GM04503 (cell line): Measurements from ENCODE around the gene ALK.
"Not testable (repeated sequence)": the region's sequence is repeated elsewhere in the genome, so short reads cannot be mapped to it uniquely, and the experiment has no call there.

Experiments
- DNase-seq: peaks from one replicate; pipeline ENCODE4 v3.0.0-alpha.2; 2012; ENCODE audit warnings: low read depth

ALK gene

GRCh38 chr2:29245035-29245741 lies 676.2 kb downstream of the ALK start:
- DNase-seq: not testable (repeated sequence)

- no peak for DNase-seq
These were observed 678.6 kb downstream of the ALK start for GRCh38 chr2:29242621-29243375.

GRCh38 chr2:29241955-29242565 lies 679.3 kb downstream of the ALK start:
- DNase-seq: no peak

- no peak for DNase-seq
These were observed 680.0 kb downstream of the ALK start for GRCh38 chr2:29241341-29241740.

GRCh38 chr2:29240601-29241000 lies 680.8 kb downstream of the ALK start:
- DNase-seq: no peak

- no peak for DNase-seq
These were observed 682.0 kb downstream of the ALK start for GRCh38 chr2:29239209-29239960.

GRCh38 chr2:29238497-29238896 lies 682.9 kb downstream of the ALK start:
- no peak for DNase-seq

- DNase-seq: no peak
These were observed 685.3 kb downstream of the ALK start for GRCh38 chr2:29236074-29236473.

GRCh38 chr2:29235411-29235810 lies 686.0 kb downstream of the ALK start:
- no peak for DNase-seq

- DNase-seq: no peak
These were observed 688.0 kb downstream of the ALK start for GRCh38 chr2:29233428-29233827.

- no peak for DNase-seq
These were observed 689.3 kb downstream of the ALK start for GRCh38 chr2:29232041-29232440.

- DNase-seq: no peak
These were observed 691.7 kb downstream of the ALK start for GRCh38 chr2:29229640-29230039.

- no peak for DNase-seq
These were observed 692.4 kb downstream of the ALK start for GRCh38 chr2:29228947-29229346.

- DNase-seq: no peak
These were observed 693.3 kb downstream of the ALK start for GRCh38 chr2:29227935-29228675.

GRCh38 chr2:29226808-29227207 lies 694.6 kb downstream of the ALK start:
- no peak for DNase-seq

GRCh38 chr2:29226375-29226774 lies 695.0 kb downstream of the ALK start:
- DNase-seq: no peak

- DNase-seq: no peak
These were observed 695.6 kb downstream of the ALK start for GRCh38 chr2:29225814-29226213.

- no peak for DNase-seq
These were observed 696.5 kb downstream of the ALK start for GRCh38 chr2:29224693-29225551.

- no peak for DNase-seq
These were observed 697.3 kb downstream of the ALK start for GRCh38 chr2:29223851-29224692.

- no peak for DNase-seq
These were observed 698.1 kb downstream of the ALK start for GRCh38 chr2:29223257-29223656.
